ENCODE measurements around the gene CHM. TPM values are rescaled to one million over a fixed set of nuclear protein-coding genes. Genes with fewer than 3 reads are reported as not detected.

CHM gene
- total RNA-seq, 1 donor from 2014 or later, result 33.3 TPM

DNA sequence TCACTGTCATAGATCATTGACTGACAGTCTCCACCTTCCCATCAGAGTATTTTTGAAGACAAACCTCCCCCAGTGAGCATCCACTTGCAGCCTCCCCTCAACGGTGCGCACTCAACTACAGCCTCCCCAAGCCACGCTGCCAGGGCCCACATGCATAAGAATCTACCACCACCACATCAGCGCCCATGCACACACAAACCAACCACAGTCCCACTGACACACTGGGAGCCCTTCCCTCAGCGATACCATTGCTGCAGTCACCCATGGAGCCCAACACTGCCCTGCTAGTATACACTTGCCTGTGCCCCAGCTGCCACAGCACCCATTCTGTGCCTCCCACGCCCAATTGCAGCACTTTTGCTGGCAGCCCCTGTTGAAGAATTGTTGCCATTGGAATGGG is 132.9 kb downstream of the CHM start:
- Histone ChIP-seq H3K9ac (ENCODE audit: low read length) (no peak overlapping the region), H3K4me1 (ENCODE audit: insufficient read depth, low read length) (no peaks in the 10 kb centered on the region), H3K9me3 (ENCODE audit: insufficient read depth, low read depth, low read length) (no peaks in the 10 kb centered on the region), H3K36me3 (ENCODE audit: insufficient read depth, low read length) (no peaks in the 10 kb centered on the region), H3K4me2 (ENCODE audit: low read length) (no peak overlapping the region), H3K27me3 (ENCODE audit: insufficient read depth, low read length) (no peaks in the 10 kb centered on the region), H4K20me1 (ENCODE audit: insufficient read depth, low read length) (peaks cover 19% of the 10 kb centered on the region), H3K27ac (ENCODE audit: low read depth, low read length) (no peak overlapping the region), H3K4me3 (ENCODE audit: insufficient read depth, low read depth, low read length) (no peak overlapping the region), H3K79me2 (ENCODE audit: insufficient read depth, low read length) (peaks cover 9% of the 10 kb centered on the region), H2AFZ (ENCODE audit: low read depth, low read length) (no peak overlapping the region)
- peaks cover 3% of the 10 kb centered on the region for H3K36me3 Mint-ChIP-seq (ENCODE audit: low read depth, unreplicated experiment)
- peaks cover 2% of the 10 kb centered on the region for H3K4me1 Mint-ChIP-seq (ENCODE audit: low read depth, unreplicated experiment)
- peaks cover 2% of the 10 kb centered on the region for H3K9me3 Mint-ChIP-seq (ENCODE audit: unreplicated experiment)
- TF ChIP-seq EZH2 (IDR thresholded peaks at IDR 0.05; ENCODE audit: insufficient read depth, low read length), result no peak
- TF ChIP-seq, protein P1, sequence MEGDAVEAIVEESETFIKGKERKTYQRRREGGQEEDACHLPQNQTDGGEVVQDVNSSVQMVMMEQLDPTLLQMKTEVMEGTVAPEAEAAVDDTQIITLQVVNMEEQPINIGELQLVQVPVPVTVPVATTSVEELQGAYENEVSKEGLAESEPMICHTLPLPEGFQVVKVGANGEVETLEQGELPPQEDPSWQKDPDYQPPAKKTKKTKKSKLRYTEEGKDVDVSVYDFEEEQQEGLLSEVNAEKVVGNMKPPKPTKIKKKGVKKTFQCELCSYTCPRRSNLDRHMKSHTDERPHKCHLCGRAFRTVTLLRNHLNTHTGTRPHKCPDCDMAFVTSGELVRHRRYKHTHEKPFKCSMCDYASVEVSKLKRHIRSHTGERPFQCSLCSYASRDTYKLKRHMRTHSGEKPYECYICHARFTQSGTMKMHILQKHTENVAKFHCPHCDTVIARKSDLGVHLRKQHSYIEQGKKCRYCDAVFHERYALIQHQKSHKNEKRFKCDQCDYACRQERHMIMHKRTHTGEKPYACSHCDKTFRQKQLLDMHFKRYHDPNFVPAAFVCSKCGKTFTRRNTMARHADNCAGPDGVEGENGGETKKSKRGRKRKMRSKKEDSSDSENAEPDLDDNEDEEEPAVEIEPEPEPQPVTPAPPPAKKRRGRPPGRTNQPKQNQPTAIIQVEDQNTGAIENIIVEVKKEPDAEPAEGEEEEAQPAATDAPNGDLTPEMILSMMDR (IDR thresholded peaks at IDR 0.05; ENCODE audit: insufficient read depth, low read depth, low read length), result no peak
- H3K27me3 Mint-ChIP-seq (ENCODE audit: low read depth, unreplicated experiment), result no peaks in the 10 kb centered on the region
- FAIRE-seq (no peak), DNase-seq (ENCODE audit: low read depth) (no peak)
- no peak overlapping the region for H3K4me3 Mint-ChIP-seq (ENCODE audit: unreplicated experiment)
- H3K27ac Mint-ChIP-seq (ENCODE audit: unreplicated experiment), result no peak overlapping the region

DNA sequence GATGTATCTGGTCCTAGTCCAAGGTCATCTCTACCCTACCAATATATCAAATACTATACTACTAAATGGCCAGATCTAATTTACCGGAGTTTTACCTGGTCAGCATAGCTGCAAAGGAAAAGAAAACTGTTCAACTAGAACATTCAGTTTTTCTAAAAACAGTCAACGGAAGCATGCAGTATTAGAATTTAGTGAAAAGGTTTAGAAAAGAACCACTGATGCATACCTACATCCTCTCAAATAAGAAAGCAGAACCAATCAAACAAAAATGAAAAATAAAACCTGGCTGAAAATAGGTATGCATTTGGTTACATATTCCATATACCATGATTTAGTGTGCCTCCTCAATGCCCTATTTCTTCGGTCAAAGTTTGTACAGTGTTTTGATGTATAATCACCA is 140.0 kb downstream of the CHM start:
- Histone ChIP-seq H3K4me1 (ENCODE audit: insufficient read depth, low read length) (no peaks in the 10 kb centered on the region), H3K27ac (ENCODE audit: low read depth, low read length) (no peak overlapping the region), H3K27me3 (ENCODE audit: insufficient read depth, low read length) (no peaks in the 10 kb centered on the region), H3K9me3 (ENCODE audit: insufficient read depth, low read depth, low read length) (no peaks in the 10 kb centered on the region), H3K4me3 (ENCODE audit: insufficient read depth, low read depth, low read length) (no peak overlapping the region), H3K9ac (ENCODE audit: low read length) (no peak overlapping the region), H3K4me2 (ENCODE audit: low read length) (no peak overlapping the region), H3K79me2 (ENCODE audit: insufficient read depth, low read length) (no peaks in the 10 kb centered on the region), H3K36me3 (ENCODE audit: insufficient read depth, low read length) (peaks cover 2% of the 10 kb centered on the region), H2AFZ (ENCODE audit: low read depth, low read length) (no peak overlapping the region), H4K20me1 (ENCODE audit: insufficient read depth, low read length) (peaks cover 3% of the 10 kb centered on the region)
- Mint-ChIP-seq H3K27ac (ENCODE audit: unreplicated experiment) (no peak overlapping the region), H3K4me1 (ENCODE audit: low read depth, unreplicated experiment) (no peaks in the 10 kb centered on the region), H3K27me3 (ENCODE audit: low read depth, unreplicated experiment) (no peaks in the 10 kb centered on the region), H3K36me3 (ENCODE audit: low read depth, unreplicated experiment) (no peaks in the 10 kb centered on the region), H3K4me3 (ENCODE audit: unreplicated experiment) (no peak overlapping the region), H3K9me3 (ENCODE audit: unreplicated experiment) (no peaks in the 10 kb centered on the region)
- DNase-seq (ENCODE audit: low read depth) (no peak), FAIRE-seq (no peak)
- TF ChIP-seq EZH2 (IDR thresholded peaks at IDR 0.05; ENCODE audit: insufficient read depth, low read length), result no peak
- TF ChIP-seq, protein P1 (IDR thresholded peaks at IDR 0.05; ENCODE audit: insufficient read depth, low read depth, low read length), result no peak

DNA sequence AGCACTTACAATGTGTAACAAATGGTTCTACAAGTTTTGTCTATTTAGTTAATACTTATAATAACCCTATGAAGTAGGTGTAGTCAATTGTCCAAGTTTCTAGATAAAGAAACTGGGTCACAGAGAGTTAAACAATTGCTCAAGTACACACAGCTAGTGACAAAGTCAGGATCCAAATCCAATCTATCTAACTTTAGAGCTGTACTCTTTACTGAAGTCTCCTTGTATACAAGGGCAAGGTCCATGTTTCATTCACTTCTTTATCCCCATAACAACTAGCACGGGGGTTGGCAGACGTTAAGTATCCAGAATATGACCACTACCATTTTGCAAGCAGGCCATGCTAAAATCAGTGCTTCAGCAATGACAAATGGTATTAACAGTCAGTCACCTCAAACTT is 141.0 kb downstream of the CHM start:
- no peak overlapping the region for H2AFZ ChIP-seq (ENCODE audit: low read depth, low read length)
- Mint-ChIP-seq H3K9me3 (ENCODE audit: unreplicated experiment) (no peaks in the 10 kb centered on the region), H3K27me3 (ENCODE audit: low read depth, unreplicated experiment) (no peaks in the 10 kb centered on the region), H3K4me1 (ENCODE audit: low read depth, unreplicated experiment) (no peaks in the 10 kb centered on the region), H3K27ac (ENCODE audit: unreplicated experiment) (no peak overlapping the region), H3K4me3 (ENCODE audit: unreplicated experiment) (no peak overlapping the region), H3K36me3 (ENCODE audit: low read depth, unreplicated experiment) (no peaks in the 10 kb centered on the region)
- H3K9ac ChIP-seq (ENCODE audit: low read length), result no peak overlapping the region
- peaks cover 3% of the 10 kb centered on the region for H4K20me1 ChIP-seq (ENCODE audit: insufficient read depth, low read length)
- TF ChIP-seq, protein P1 (IDR thresholded peaks at IDR 0.05; ENCODE audit: insufficient read depth, low read depth, low read length), result no peak
- TF ChIP-seq EZH2 (IDR thresholded peaks at IDR 0.05; ENCODE audit: insufficient read depth, low read length), result no peak
- H3K4me1 ChIP-seq (ENCODE audit: insufficient read depth, low read length), result no peaks in the 10 kb centered on the region
- peaks cover 2% of the 10 kb centered on the region for H3K36me3 ChIP-seq (ENCODE audit: insufficient read depth, low read length)
- H3K4me2 ChIP-seq (ENCODE audit: low read length), result no peak overlapping the region
- H3K9me3 ChIP-seq (ENCODE audit: insufficient read depth, low read depth, low read length), result no peaks in the 10 kb centered on the region
- no peaks in the 10 kb centered on the region for H3K27me3 ChIP-seq (ENCODE audit: insufficient read depth, low read length)
- no peak overlapping the region for H3K27ac ChIP-seq (ENCODE audit: low read depth, low read length)
- FAIRE-seq (no peak), DNase-seq (ENCODE audit: low read depth) (no peak)
- H3K79me2 ChIP-seq (ENCODE audit: insufficient read depth, low read length), result no peaks in the 10 kb centered on the region
- no peak overlapping the region for H3K4me3 ChIP-seq (ENCODE audit: insufficient read depth, low read depth, low read length)
